ENCODE results near the gene MGAT4A.
"Not testable (repeated sequence)": the region's sequence is repeated elsewhere in the genome, so short reads cannot be mapped to it uniquely, and the experiment has no call there.

The MGAT4A gene

DNA sequence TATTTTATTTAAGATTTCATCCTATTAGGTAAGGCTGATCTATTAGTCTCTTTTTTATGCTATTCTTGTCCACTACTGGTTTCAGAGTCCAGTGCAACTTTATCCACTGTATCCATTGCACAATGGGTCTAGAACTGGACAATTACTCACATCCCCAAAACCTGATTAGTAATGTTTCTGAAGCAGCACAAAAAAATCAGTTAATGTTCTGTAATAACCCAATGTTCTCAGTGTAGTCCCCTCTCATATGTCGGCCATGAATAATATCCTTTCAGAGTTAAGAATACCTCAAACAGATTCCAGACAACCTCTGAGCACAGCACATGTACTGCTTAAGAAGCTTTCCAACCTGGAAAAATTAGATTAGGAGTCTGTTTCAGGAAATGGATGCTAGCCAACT, 29.7 kb downstream of the MGAT4A start:
- DNase-seq, result no peak

DNA sequence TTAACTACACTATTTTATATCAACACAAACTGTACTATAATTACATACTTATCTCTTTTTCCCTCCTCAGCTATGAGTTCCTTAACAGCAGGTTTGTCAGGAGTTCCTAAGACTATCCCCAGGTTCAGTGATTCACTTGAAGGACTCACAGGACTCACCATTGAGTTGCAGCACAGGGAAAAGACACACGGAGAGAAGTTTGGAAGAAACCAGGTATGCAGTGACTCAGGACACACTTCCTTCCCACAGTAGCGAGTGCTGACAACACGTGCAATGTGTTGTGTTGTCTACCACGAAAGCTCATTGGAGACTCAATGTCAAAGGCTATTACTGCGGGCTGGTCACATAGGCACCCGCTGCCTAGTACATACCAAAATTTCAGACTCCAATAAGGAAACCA, 32.0 kb downstream of the MGAT4A start:
- no peak for DNase-seq

DNA sequence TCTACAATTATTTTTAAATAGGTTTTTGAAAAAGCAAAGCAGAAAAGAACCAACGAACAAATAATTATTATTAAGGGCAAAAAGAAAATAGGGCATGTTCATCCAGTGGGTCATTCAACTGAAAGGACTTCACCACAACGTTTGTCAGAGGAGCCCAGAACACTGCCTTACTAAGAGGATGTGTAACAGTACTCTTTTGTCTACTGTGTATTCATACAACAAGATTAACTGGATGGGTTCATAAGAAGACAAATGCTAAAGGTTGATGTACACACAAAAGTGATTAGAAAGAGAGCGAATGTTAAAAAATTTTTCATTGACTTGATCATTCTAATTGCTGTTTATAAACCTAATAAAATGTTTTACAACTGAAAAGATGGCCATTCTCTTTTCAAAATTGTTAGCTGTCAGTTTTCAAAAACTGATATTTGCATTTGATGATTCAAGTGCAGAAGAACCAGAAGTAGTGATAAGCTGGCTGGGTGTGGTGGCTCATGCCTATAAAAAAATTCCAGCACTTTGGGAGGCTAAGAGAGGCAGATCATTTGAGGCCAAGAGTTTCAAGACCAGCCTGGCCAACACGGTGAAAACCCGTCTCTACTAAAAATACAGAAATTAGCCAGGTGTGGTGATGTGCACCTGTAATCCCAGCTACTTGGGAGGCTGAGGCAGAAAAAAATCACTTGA, 33.1 kb downstream of the MGAT4A start:
- DNase-seq, result no peak

DNA sequence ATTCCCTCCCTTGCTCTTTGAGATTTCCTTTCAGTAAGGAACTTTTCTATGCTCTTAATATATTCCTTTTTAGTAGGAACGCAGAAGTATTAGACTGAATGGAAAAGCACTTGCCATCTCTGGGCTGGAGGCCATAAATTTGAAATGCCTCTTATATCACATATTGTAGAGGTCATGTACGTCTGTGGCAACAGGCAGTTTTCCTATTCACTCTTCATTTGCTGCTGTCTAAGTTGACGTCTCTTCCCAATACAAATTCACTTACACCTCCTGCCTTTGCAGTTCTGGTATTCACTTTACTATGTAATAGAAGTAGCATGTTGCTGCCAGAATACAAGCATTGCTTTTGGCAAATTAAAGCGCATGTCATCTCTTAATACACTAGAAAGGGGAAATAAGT, 34.7 kb downstream of the MGAT4A start:
- no peak for DNase-seq

DNA sequence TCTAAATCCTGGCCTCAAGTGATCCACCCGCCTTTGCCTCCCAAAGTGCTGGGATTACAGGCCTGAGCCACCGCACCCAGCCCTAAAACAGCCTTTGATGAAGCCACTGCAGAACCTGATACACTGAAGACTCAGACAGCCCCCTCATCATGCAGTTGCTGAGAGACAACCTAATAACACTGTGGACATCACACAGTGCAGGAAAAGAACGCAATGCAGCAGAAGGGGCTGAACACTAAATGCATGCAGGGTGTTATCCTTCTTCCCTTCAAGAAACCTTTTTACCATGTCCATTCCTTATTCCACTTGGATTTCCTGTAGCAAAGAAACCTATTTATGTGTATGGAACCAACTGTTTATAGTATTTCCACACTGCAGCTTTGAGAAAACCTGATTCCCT, 35.7 kb downstream of the MGAT4A start:
- no peak for DNase-seq

DNA sequence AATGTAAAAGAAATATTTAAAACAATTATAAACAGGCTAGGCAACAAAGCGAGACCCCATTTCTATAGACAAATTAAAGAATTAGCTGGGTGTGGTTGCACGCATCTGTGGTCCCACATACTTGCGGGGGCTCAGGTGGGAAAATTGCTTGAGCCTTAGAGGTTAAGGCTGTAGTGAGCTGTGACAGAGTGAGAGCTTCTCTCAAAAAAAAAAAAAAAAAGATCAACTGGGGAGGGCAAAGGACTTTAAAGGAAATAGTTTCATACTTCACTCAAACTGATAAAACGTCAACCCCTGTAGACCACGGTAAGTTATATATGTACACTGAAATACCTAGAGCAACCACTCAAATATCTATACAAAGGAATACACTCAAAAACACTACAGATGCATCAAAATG, 37.5 kb downstream of the MGAT4A start:
- DNase-seq, result no peak

DNA sequence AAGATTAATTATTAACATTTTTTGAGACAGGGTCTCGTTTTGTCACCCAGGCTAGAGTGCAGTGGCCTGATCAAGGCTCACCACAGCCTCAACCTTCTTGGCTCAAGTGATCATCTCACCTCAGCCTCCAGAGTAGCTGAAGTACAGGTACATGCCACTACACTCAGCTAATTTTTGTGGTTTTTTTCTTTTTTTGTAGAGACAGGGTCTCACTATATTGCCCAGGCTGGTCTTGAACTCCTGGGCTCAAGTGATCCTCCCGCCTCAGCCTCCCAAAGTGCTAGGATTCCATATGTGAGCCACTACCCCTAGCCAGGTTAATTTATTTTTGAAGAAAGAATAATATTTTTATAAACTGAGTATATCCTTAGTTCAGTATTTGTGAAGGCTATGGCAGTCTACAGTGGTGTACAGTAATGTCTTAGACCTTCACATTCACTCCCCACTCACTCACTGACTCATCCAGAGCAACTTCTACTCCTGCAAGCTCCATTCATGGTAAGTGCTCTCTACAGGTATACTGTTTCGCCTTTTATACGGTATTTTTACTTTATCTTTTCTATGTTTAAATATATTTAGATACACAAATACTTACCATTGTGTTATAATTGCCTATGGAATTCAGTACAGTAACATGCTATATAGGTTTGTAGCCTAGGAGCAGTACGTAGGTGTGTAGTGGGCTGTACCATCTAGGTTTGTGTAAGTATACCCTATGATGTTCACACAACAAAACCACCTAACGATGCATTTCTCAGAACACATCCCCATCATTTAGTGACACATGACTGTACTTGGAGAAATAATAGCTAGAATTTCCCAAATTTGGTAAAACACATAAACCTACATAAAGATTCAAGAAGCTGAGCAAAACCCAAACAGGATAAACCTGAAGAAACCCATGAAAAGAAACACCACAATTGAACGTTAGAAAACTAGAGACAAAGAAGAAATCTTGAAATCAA, 38.6 kb downstream of the MGAT4A start:
- DNase-seq, result no peak

DNA sequence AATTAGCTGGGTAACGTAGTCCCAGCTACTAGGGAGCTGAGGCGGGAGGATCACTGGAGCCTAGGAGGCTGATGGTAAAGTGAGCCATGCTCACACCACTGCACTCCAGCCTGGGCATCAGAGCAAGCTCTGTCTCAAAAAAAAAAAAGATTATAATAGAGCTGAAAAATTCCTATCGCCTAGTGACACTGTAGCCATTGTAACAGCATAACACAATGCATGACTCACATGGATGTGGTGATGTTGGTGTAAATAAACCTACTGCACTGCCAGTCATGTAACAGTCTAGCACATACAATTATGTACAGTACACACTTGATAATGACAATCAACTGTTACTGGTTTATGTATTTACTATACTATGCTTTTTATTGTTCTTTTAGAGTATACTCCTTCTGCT, 39.6 kb downstream of the MGAT4A start:
- DNase-seq, result no peak

DNA sequence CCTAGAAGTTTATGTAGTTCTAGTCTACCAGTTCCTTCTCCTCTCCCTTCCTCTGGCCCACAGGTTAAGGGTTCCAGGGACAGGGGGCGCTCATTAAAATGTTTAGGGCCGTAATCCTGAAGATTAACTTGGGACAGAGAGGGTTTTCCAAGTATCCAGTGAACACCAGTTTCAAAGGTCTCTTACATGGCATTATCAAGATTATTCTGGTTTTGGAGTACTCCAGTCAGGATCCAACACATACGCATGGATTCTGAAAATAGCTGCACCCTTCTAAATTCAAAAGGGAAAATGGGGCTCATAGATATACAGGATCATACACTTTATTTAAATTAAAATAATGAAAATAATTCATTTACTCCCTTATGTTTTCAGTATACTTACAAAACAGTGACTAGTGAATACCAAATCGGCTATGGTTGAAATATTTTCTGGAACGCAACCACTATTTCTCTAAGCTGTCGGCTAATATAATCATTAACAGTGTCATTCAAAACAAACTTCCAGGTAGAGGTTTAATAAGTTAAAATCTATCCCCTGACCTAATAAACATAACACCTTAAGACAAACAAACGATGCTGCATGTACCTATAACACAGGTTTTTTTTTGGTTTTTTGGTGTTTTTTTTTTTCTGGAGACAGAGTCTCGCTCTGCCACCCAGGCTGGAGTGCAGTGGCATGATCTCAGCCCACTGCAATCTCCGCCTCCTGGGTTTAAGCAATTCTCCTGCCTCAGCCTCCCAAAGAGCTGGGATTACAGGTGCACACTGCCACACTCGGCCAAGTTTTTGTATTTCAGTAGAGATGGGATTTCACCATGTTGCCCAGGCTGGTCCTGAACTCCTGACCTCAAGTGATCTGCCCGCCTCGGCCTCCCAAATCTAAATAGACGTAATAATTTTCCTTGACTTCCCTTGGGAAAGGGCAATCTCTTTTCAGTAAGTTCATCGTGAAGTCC, 44.7 kb downstream of the MGAT4A start:
- DNase-seq, result no peak

DNA sequence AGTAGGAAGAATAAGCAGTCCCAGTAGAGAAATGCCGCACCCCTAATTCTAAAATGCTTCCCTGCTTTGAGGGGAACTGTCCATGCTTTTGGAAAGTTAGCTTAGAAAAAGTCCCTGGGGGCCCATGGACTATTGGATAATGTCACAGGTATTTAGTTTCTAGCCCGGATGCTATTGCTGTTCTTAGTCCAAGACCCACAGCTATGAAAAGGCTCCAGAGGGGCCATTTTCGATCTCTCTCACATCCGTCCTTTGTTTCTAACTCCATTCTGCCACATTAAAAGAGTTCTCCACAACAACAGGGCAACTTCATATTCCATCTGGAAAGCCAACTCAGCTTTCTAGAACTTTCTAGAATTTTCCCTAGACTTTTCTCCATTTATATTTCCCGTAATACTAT, 47.2 kb downstream of the MGAT4A start:
- DNase-seq, result no peak

DNA sequence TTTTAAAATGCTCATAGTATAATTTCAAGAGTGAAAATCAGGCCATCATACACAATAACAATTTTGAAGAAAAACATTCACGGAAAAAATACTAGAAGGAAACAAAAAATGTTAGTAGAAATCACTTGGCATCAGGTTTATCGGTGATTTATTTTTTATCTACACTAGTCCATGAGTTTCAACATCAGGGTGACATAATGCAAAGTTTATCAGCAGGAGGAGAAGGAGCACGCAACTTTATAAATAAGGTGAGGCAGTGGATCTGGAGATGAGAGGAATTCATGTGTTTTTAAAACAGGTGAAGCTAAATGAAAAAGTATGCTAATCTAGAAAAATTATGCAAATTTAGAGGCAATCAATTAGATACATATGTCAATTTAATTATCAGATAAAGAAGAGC, 54.2 kb downstream of the MGAT4A start:
- DNase-seq, result no peak

DNA sequence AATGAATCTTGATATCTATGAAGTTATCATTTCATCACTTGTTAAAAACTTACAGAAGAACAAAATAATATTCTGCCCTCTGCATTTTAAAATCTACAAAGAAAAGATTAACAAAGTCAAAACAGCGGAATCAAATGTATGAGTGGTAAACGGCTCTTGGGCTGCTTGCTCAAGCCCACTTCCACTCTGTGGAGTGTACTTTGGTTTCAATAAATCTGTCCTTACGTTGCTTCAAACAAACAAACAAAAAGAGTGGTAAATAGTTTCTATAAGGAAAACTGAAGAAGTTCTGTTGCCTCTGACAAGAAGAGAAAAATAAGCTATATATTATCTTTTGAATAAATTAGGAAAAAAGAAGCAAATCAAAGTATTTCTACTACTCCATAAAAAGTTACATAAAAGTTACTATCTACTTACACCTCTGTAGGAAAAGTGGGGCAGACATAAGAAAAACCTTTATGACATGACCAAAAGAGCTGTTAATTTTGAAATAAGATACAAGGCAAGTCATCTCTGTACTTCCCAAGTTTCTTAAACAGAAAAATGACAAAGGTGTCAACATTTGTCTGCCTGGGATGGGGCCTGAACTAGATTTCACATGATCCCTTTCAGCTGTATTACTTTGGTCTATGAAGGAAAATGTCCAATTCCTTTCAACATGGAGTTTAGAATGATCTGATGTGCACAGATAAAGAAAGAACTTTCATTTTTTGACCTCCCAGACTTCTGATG, 56.5 kb downstream of the MGAT4A start:
- DNase-seq, result no peak

DNA sequence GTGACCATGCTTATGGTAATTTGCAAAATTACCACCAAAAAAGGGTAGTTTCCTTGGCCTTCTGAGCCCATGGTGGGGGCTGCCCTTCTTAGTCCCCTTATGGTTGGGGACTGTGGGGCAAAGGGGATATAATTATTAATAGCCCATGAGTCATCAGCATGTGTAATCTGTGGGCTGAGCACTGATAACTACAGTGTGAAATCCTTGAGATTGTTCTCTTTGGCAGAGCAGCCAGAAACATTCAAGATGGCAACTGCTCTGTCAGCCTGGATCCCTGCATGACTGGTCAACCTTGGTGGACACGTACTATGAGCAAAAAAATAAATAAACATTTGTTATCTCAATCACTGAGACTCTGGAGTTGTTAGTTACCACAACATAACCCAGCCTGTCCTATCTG, 61.3 kb downstream of the MGAT4A start:
- DNase-seq, result no peak

DNA sequence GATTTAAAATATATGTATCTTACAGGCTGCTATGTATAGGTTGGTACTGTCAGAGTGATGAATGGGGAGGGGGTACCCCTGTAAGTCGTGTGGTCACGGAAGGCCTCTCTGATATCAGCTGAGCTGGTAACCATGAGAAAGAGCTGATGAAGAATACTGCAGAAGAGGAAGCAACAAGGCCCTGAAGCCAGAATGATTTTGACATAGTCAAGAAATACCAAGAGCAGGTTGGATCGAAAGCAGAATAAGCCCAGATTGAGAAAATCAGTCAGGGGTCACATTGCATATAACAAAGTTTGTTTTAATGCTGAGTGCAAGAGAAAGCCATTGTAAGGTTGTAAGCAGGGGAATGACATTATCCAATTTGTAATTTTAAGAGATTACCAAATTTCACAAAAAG, 65.3 kb downstream of the MGAT4A start:
- no peak for DNase-seq

DNA sequence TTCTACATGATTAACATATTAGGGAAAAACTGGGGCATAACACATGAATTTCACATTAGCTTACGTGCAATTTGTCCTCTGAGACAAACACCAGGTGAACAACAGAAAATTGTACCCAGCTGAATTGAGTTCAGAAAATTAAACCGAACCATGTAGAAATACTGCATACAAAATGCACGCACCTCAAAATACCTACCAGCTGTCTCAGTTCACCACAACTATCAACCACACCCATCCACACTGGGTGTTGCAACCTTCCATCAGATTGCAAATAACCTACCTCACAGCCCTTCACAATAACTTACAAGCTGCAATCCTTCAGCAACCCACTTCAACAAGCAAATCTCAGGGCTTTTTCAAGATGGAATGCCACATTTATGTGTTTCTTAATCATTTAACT, 66.6 kb downstream of the MGAT4A start:
- peak in 1 of 2 donors; percentile 21 for DNase-seq

DNA sequence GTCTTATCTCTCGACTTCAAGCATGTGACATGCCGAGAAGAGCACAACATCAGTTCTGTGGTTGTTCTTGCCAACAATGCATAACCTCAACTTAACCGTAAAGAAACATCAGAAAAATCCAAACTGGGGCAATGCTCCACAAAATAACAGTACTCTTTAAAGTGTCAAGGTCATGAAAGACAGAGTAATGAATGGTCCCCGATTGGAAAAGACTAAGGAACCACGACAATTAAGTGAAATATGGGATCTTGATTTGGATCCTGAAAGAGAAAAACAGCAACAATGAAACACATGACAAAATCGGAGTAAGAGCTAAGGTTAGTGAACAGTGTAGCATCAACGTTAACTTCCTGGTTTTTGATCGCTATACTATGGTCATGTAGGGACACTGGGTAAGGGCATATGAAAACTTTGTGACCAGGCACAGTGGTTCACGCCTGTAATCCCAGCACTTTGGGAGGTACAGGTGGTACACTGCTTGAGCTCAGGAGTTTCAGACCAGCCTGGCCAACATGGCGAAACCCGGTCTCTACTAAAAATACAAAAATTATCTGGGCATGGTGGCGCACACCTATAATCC, 67.3 kb downstream of the MGAT4A start:
- no peak for DNase-seq

DNA sequence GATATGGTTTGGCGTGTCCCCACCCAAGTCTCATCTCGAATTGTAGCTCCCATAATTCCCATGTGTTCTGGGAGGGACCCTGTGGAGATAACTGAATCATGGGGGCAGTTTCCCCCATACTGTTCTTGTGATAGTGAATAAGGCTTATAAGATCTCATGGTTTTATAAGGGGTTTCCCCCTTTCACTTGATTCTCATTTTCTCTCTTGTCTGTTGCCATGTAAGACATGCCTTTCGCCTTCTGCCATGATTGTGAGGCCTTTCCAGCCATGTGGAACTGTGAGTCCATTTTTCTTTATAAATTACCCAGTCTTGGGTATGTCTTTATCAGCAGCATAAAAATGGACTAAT, 71.5 kb downstream of the MGAT4A start:
- not testable (repeated sequence) for DNase-seq

DNA sequence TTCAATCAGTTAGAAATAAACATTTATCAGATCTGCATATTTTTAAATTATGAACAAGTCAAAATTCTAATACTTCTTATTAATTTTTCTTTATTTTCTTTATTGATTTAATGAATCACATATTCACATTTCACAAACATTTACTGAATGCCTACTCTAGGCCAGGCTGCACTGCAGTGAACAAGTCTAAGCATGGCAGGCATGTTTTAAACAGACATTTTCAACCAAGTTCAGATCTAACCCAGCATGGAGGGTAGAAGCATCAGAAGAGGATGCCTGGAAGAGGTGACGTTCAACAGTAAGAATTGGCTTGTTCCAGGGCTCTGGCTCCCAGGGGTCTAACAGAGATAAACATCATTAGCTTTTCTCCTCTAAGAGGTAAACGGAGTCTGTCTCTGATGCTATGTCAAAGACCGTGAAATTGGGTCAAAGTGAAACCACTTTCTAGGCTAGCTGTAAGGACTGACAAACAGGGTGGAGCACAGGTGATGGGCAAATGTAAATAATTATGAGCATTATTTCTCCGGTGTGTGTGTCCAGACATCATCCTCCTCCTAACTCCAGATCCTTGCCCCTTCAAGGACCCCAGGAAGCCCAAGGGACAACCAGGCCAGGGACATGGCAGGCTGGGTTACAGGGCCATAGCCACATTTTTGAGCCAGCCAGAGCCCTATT, 72.0 kb downstream of the MGAT4A start:
- DNase-seq, result peak in 1 of 2 donors; percentile 15

DNA sequence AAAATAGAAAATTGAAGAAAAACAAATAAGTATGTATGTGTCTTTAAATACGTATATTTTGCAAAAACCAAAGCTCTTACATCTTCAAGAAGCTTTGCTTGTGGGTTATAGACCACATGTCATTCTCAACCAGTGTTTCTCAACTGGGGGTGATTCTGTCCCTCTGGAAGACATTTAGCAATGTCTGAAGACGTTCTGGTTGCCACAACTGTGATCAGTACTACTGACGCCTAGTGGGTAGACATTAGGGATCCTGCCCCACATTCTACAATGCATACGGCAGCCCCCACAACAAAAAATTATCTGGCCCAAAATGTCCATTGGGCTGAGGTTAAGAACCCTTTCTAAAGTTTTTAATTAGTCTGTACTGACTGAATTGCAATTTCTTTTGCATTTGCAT, 74.1 kb downstream of the MGAT4A start:
- DNase-seq, result no peak

DNA sequence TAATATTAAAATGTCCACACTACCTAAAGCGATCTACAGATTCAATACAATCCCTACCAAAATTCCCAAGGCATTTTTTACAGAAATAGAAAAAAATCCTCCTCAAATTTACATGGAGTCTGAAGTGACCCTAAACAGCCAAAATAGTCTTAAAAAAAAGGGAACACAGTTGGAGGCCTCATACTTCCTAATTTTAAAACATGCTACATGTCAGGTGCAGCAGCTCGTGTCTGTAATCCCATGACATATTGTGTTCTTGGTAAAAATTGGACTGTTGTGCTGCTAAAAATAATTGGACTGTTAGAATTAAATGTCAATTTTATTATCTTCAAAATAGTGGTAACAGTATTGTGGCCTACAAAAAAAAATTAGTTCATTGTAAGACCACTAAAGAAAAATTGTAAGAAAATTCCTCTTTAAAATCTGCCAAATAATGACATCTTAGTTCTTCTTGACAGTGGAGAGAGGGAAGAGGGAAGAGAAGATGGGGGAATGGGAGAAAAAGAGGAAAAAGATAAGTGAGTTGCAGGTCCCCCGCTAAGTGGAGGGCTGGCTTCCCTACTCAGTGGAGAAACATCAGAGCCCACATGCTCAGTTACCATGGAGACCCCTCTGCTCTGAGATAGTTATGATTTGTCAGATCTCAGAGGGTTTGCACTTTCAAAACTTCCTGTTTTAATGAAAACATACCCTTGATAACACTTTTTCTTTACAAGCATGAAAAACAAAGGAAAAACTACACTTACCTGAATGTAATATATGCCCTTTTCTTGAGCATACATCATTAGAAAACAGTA, 76.0 kb downstream of the MGAT4A start:
- DNase-seq, result no peak

DNA sequence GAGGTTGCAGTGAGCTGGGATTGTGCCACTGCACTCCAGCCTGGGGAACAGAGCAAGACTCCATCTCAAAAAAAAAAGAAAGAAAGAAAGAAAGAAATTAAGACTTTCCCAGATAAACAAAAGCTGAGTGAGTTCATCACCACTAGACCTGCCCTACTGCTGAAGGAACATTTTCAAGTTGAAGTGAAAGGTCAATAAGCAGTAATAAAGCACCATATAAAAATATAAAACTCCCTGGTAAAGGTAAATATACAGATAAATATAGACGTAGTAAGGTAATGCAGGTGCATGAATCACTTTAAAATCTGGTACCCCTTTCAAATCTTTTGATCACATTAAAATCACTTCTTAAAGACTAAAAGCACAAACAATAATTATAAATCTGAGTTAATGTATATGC, 79.9 kb downstream of the MGAT4A start:
- DNase-seq, result no peak
